Lower leg skin (tissue), 3 donors: ENCODE data around the gene RASSF4.

Source experiments
- POLR2A ChIP-seq, 2 donors: fragments of 450-650 bp; IDR thresholded peaks; one replicate each; pipeline ENCODE4 v1.6.1; 2016 to 2017; ENCODE audit warnings: antibody characterized with exemption in 2 of 2, mild to moderate bottlenecking in 1 of 2, moderate library complexity in 1 of 2
- TF ChIP-seq, protein P1 (sequence below), 3 donors: fragments of 450-650 bp; IDR thresholded peaks; one replicate each; pipeline ENCODE4 v1.5.1; 2016; ENCODE audit warnings: antibody characterized with exemption in 3 of 3, mild to moderate bottlenecking in 3 of 3, moderate library complexity in 2 of 3

- no peak for TF ChIP-seq POLR2A (IDR thresholded peaks at IDR 0.05)
- TF ChIP-seq, protein P1, sequence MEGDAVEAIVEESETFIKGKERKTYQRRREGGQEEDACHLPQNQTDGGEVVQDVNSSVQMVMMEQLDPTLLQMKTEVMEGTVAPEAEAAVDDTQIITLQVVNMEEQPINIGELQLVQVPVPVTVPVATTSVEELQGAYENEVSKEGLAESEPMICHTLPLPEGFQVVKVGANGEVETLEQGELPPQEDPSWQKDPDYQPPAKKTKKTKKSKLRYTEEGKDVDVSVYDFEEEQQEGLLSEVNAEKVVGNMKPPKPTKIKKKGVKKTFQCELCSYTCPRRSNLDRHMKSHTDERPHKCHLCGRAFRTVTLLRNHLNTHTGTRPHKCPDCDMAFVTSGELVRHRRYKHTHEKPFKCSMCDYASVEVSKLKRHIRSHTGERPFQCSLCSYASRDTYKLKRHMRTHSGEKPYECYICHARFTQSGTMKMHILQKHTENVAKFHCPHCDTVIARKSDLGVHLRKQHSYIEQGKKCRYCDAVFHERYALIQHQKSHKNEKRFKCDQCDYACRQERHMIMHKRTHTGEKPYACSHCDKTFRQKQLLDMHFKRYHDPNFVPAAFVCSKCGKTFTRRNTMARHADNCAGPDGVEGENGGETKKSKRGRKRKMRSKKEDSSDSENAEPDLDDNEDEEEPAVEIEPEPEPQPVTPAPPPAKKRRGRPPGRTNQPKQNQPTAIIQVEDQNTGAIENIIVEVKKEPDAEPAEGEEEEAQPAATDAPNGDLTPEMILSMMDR (IDR thresholded peaks at IDR 0.05), result no peak
Measured at GRCh38 chr10:44924261-44925040, 35.2 kb upstream of the RASSF4 start.
